B cell (primary cell): ENCODE results near the gene PAM. TPM values are rescaled to one million over a fixed set of nuclear protein-coding genes. Genes with fewer than 3 reads are reported as not detected.
"Not testable (repeated sequence)": the region's sequence is repeated elsewhere in the genome, so short reads cannot be mapped to it uniquely, and the experiment has no call there.

Source experiments
- ATAC-seq: fragments of 200-7000 bp; cut with Tn5 transposase; one replicate; pipeline ENCODE4 v1.10.0; 2021; ENCODE audit warnings: low read depth, mild to moderate bottlenecking, moderate number of reproducible peaks, moderate library complexity
- CTCF ChIA-PET: fragments of 350-600 bp; sonication (Branson Sonifier 250); formaldehyde crosslinking; loops from one replicate; lab custom pipeline; 2021; ENCODE audit warnings: antibody characterized with exemption, inconsistent platforms; lab: Charles Lee
- POLR2A ChIA-PET: fragments of 350-600 bp; sonication (Branson Sonifier 250); formaldehyde crosslinking; loops from one replicate; lab custom pipeline; 2021; ENCODE audit warnings: antibody characterized with exemption; lab: Charles Lee
- DNase-seq: peaks from one replicate; pipeline ENCODE4 v3.0.0; 2013
- H2AFZ ChIP-seq: 2 replicates; pipeline ENCODE4 v1.6.1; 2012; ENCODE audit warnings: mild to moderate bottlenecking, low read depth, low read length; ENCODE audit not compliant: insufficient read depth, poor library complexity, severe bottlenecking
- H3K27ac ChIP-seq, 2 donors: 1 replicate in 1 of 2; 2 replicates in 1 of 2; pipeline ENCODE4 v1.5.1; 2012 to 2013; ENCODE audit warnings: low read length in 2 of 2, mild to moderate bottlenecking in 2 of 2, moderate library complexity in 1 of 2
- H3K27me3 ChIP-seq, 4 experiments: fragments of 200-600 bp in 1 of 4; sonication (generic) in 1 of 4; replicated peaks in 1 of 4; 1 replicate in 2 of 4; 2 replicates in 2 of 4; pipeline versions ENCODE4 v1.6.1 to v1.7.0; 2013 to 2016; ENCODE audit warnings: low read length in 3 of 4, mild to moderate bottlenecking in 2 of 4, mixed read lengths in 1 of 4, moderate library complexity in 1 of 4; ENCODE audit not compliant: insufficient read depth in 4 of 4, control insufficient read depth in 3 of 4; ENCODE audit errors: control extremely low read depth in 1 of 4
- H3K36me3 ChIP-seq, 2 experiments: replicated peaks in 1 of 2; 1 replicate in 1 of 2; 2 replicates in 1 of 2; pipeline versions ENCODE4 v1.6.1 to v1.7.1; 2013; ENCODE audit warnings: low read length in 1 of 2; ENCODE audit not compliant: insufficient read depth in 2 of 2, control insufficient read depth in 1 of 2; ENCODE audit errors: control extremely low read depth in 1 of 2, extremely low read depth in 1 of 2
- H3K4me1 ChIP-seq, 2 donors: fragments of 200-600 bp in 1 of 2; sonication (generic) in 1 of 2; 1 replicate in 1 of 2; 2 replicates in 1 of 2; pipeline versions ENCODE4 v1.5.1 to v1.6.1; 2013 to 2017; ENCODE audit warnings: low read length in 2 of 2; ENCODE audit not compliant: control insufficient read depth in 2 of 2, insufficient read depth in 2 of 2
- H3K4me2 ChIP-seq: replicated peaks from 2 replicates; pipeline ENCODE3; 2012; ENCODE audit warnings: mild to moderate bottlenecking, low read depth, low read length; ENCODE audit not compliant: poor library complexity, severe bottlenecking
- H3K4me3 ChIP-seq, 5 experiments: fragments of 200-600 bp in 1 of 5; sonication (generic) in 1 of 5; 1 replicate in 3 of 5; 2 replicates in 2 of 5; pipeline versions ENCODE4 v1.5.1 to v1.7.0; 2011 to 2016; ENCODE audit warnings: low read length in 4 of 5, mild to moderate bottlenecking in 4 of 5, low read depth in 2 of 5, control low read depth in 1 of 5, moderate library complexity in 1 of 5; ENCODE audit not compliant: insufficient read depth in 1 of 5; ENCODE audit errors: control extremely low read depth in 1 of 5, extremely low read depth in 1 of 5
- H3K79me2 ChIP-seq: fragments of 200-600 bp; sonication (generic); one replicate; pipeline ENCODE4 v1.6.0; 2016; ENCODE audit warnings: low read length; ENCODE audit not compliant: control insufficient read depth, insufficient read depth
- H3K9ac ChIP-seq: fragments of 200-600 bp; sonication (generic); 2 replicates; pipeline ENCODE4 v1.6.1; 2017; ENCODE audit warnings: mild to moderate bottlenecking, low read length, moderate library complexity
- H3K9me3 ChIP-seq, 3 donors: one replicate each; pipeline versions ENCODE4 v1.6.1 to v1.7.1; 2013; ENCODE audit warnings: low read length in 2 of 3; ENCODE audit not compliant: control insufficient read depth in 2 of 3, insufficient read depth in 1 of 3; ENCODE audit errors: control extremely low read depth in 1 of 3
- H4K20me1 ChIP-seq: 2 replicates; pipeline ENCODE4 v1.6.0; 2012; ENCODE audit warnings: mild to moderate bottlenecking, low read length; ENCODE audit not compliant: insufficient read depth, control insufficient read depth, poor library complexity, severe bottlenecking
- H3K27ac Mint-ChIP-seq: one replicate; pipeline ENCODE4 v1.8.0; 2021; ENCODE audit warnings: mixed read lengths
- H3K27me3 Mint-ChIP-seq: one replicate; pipeline ENCODE4 v1.8.0; 2021; ENCODE audit warnings: mixed read lengths
- H3K4me1 Mint-ChIP-seq: one replicate; pipeline ENCODE4 v1.8.0; 2021; ENCODE audit warnings: mixed read lengths
- H3K4me3 Mint-ChIP-seq: one replicate; pipeline ENCODE4 v1.8.0; 2021; ENCODE audit warnings: mixed read lengths
- H3K9me3 Mint-ChIP-seq: one replicate; pipeline ENCODE4 v1.8.0; 2022; ENCODE audit warnings: mixed read lengths; ENCODE audit not compliant: insufficient read depth
- CTCF ChIP-seq: fragments of 200-600 bp; IDR thresholded peaks from one replicate; pipeline ENCODE4 v1.8.0; 2022; ENCODE audit warnings: antibody characterized with exemption, mild to moderate bottlenecking
- EZH2 ChIP-seq: IDR thresholded peaks from 2 replicates; pipeline ENCODE4 v1.6.1; 2012; ENCODE audit warnings: borderline replicate concordance, low read depth, mild to moderate bottlenecking, moderate library complexity, low read length; ENCODE audit not compliant: insufficient read depth, poor library complexity, severe bottlenecking
- WGBS: methylation state at CpG from one replicate; pipeline ENCODE4 v1.1.5; 2013; ENCODE audit warnings: missing lambda C conversion rate; ENCODE audit not compliant: insufficient coverage; 5-methylcytosine and 5-hydroxymethylcytosine counted together
- intact Hi-C: fragments of 100-400 bp; cut with micrococcal nuclease; formaldehyde crosslinking; loops from one replicate; pipeline ENCODE4 v1.10.0; 2022
- polyA plus RNA-seq: library from polyadenylated mRNA; depleted of rRNA; stranded (reverse); fragments of >200 nt; gene quantifications from 2 replicates; pipeline ENCODE4 v1.2.3, GENCODE V29; 2012
- total RNA-seq, 2 donors: library from RNA; stranded (reverse); fragments of 120-200 nt in 1 of 2; gene quantifications; 1 replicate in 1 of 2; 2 replicates in 1 of 2; pipeline versions ENCODE4 v1.2.3 to v1.2.4, GENCODE V29; 2013 to 2022

Gene PAM
- total and polyA plus RNA-seq, 2 donors (not counting 1 experiment from before 2014, with no cell fraction given): 1.00 to 34.8 TPM

GRCh38 chr5:102773133-102773532 is 18.0 kb downstream of the PAM start:
- no peaks in the 10 kb centered on the region for H3K36me3 ChIP-seq
- no peaks in the 10 kb centered on the region for H3K27me3 Mint-ChIP-seq
- no peak overlapping the region for H3K9ac ChIP-seq
- H2AFZ ChIP-seq: no peak overlapping the region
- ATAC-seq (no peak), DNase-seq (no peak)
- no peaks in the 10 kb centered on the region for H3K79me2 ChIP-seq
- no peak overlapping the region for H3K27ac Mint-ChIP-seq
- no peaks in the 10 kb centered on the region for H3K9me3 ChIP-seq
- TF ChIP-seq EZH2: no peak
- TF ChIP-seq CTCF: no peak
- ChIA-PET POLR2A (no interaction called here), CTCF (no interaction called here)
- no peak overlapping the region for H3K4me3 ChIP-seq
- H3K4me2 ChIP-seq: no peak overlapping the region
- 43% methylated on average over 1 of the region's 1 CpG for WGBS
- H3K27ac ChIP-seq: no peak overlapping the region
- no peaks in the 10 kb centered on the region for H3K4me1 ChIP-seq
- H3K4me3 Mint-ChIP-seq: no peak overlapping the region
- H3K9me3 Mint-ChIP-seq: no peaks in the 10 kb centered on the region
- intact Hi-C loops: no loop called here
- H4K20me1 ChIP-seq: no peaks in the 10 kb centered on the region
- no peaks in the 10 kb centered on the region for H3K27me3 ChIP-seq
- peaks cover 4% of the 10 kb centered on the region for H3K4me1 Mint-ChIP-seq

GRCh38 chr5:102775756-102776155 is 20.7 kb downstream of the PAM start:
- intact Hi-C loops, H3K4me3 Mint-ChIP-seq, H3K4me3 ChIP-seq, H3K27ac Mint-ChIP-seq, H3K9me3 ChIP-seq, H3K4me2 ChIP-seq, H3K79me2 ChIP-seq, H3K4me1 Mint-ChIP-seq, ATAC-seq, H4K20me1 ChIP-seq, H3K27me3 Mint-ChIP-seq, DNase-seq, H3K9ac ChIP-seq, H3K27ac ChIP-seq, H3K27me3 ChIP-seq, H3K9me3 Mint-ChIP-seq, POLR2A ChIA-PET, H3K4me1 ChIP-seq, H3K36me3 ChIP-seq, H2AFZ ChIP-seq: not testable (repeated sequence)
- CTCF ChIA-PET: interaction anchor here (1.0 kb wide), 1 partner anchor 24 kb away, joined by 3 read pairs; no protein-coding TSS in a partner anchor
